Measurements from ENCODE around the gene TXNRD2. TPM values are rescaled to one million over a fixed set of nuclear protein-coding genes. Genes with fewer than 3 reads are reported as not detected.

The TXNRD2 gene
- total RNA-seq, 1 experiment from 2014 or later = 39.9 TPM

GRCh38 chr22:19960491-19961200 is 19.0 kb upstream of the TXNRD2 start:
- no peak overlapping the region for H3K27ac Mint-ChIP-seq (ENCODE audit: low read depth, unreplicated experiment)

GRCh38 chr22:19959587-19960490 is 18.2 kb upstream of the TXNRD2 start:
- no peaks in the 10 kb centered on the region for H3K27me3 Mint-ChIP-seq (ENCODE audit: insufficient read depth, unreplicated experiment)
- POLR2A ChIA-PET = interaction anchor here (0.6 to 0.7 kb wide), 2 partner anchors 9 to 158 kb away, joined by 3 read pairs; no protein-coding TSS in a partner anchor
- no peaks in the 10 kb centered on the region for H3K9me3 Mint-ChIP-seq (ENCODE audit: unreplicated experiment)
- DNase-seq (ENCODE audit: unreplicated experiment) = no peak
- H3K36me3 Mint-ChIP-seq (ENCODE audit: insufficient read depth, unreplicated experiment) = peaks cover 21% of the 10 kb centered on the region
- intact Hi-C loops (cut with micrococcal nuclease) = no loop called here
- H3K4me3 Mint-ChIP-seq (ENCODE audit: unreplicated experiment) = no peak overlapping the region
- BruUV-seq (replicated peaks) = no TSS peak
- TF ChIP-seq, protein P1, sequence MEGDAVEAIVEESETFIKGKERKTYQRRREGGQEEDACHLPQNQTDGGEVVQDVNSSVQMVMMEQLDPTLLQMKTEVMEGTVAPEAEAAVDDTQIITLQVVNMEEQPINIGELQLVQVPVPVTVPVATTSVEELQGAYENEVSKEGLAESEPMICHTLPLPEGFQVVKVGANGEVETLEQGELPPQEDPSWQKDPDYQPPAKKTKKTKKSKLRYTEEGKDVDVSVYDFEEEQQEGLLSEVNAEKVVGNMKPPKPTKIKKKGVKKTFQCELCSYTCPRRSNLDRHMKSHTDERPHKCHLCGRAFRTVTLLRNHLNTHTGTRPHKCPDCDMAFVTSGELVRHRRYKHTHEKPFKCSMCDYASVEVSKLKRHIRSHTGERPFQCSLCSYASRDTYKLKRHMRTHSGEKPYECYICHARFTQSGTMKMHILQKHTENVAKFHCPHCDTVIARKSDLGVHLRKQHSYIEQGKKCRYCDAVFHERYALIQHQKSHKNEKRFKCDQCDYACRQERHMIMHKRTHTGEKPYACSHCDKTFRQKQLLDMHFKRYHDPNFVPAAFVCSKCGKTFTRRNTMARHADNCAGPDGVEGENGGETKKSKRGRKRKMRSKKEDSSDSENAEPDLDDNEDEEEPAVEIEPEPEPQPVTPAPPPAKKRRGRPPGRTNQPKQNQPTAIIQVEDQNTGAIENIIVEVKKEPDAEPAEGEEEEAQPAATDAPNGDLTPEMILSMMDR (IDR thresholded peaks at IDR 0.05; ENCODE audit: unreplicated experiment) = no peak
- CTCF ChIA-PET = no interaction called here
- H3K4me1 Mint-ChIP-seq (ENCODE audit: insufficient read depth, unreplicated experiment) = peaks cover 5% of the 10 kb centered on the region
- no peak overlapping the region for H3K27ac Mint-ChIP-seq (ENCODE audit: low read depth, unreplicated experiment)

More at GRCh38 chr22:19960491-19961200, 19.0 kb upstream of the TXNRD2 start:
- intact Hi-C loops (cut with micrococcal nuclease) = no loop called here
- peaks cover 21% of the 10 kb centered on the region for H3K36me3 Mint-ChIP-seq (ENCODE audit: insufficient read depth, unreplicated experiment)
- ChIA-PET POLR2A (no interaction called here), CTCF (interaction anchor here (0.6 kb wide), 2 partner anchors 13 to 230 kb away, joined by 3 to 4 read pairs; no protein-coding TSS in a partner anchor)
- DNase-seq (ENCODE audit: unreplicated experiment) = no peak
- no peak overlapping the region for H3K4me3 Mint-ChIP-seq (ENCODE audit: unreplicated experiment)
- H3K4me1 Mint-ChIP-seq (ENCODE audit: insufficient read depth, unreplicated experiment) = peaks cover 5% of the 10 kb centered on the region
- no peaks in the 10 kb centered on the region for H3K9me3 Mint-ChIP-seq (ENCODE audit: unreplicated experiment)
- TF ChIP-seq, protein P1 (IDR thresholded peaks at IDR 0.05; ENCODE audit: unreplicated experiment) = no peak
- no TSS peak for BruUV-seq (replicated peaks)
- no peaks in the 10 kb centered on the region for H3K27me3 Mint-ChIP-seq (ENCODE audit: insufficient read depth, unreplicated experiment)

- Mint-ChIP-seq H3K4me3 (ENCODE audit: unreplicated experiment) (no peak overlapping the region), H3K27ac (ENCODE audit: low read depth, unreplicated experiment) (no peak overlapping the region), H3K4me1 (ENCODE audit: insufficient read depth, unreplicated experiment) (peaks cover 5% of the 10 kb centered on the region), H3K9me3 (ENCODE audit: unreplicated experiment) (no peaks in the 10 kb centered on the region), H3K27me3 (ENCODE audit: insufficient read depth, unreplicated experiment) (no peaks in the 10 kb centered on the region), H3K36me3 (ENCODE audit: insufficient read depth, unreplicated experiment) (peaks cover 24% of the 10 kb centered on the region)
- POLR2A ChIA-PET = interaction anchor here (0.6 to 0.7 kb wide), 2 partner anchors 10 to 159 kb away, joined by 3 read pairs; no protein-coding TSS in a partner anchor
- TF ChIP-seq, protein P1 (IDR thresholded peaks at IDR 0.05; ENCODE audit: unreplicated experiment) = no peak
- DNase-seq (ENCODE audit: unreplicated experiment) = no peak
- CTCF ChIA-PET = interaction anchor here (0.6 to 0.8 kb wide), 2 partner anchors 202 to 466 kb away, joined by 3 read pairs; no protein-coding TSS in a partner anchor
- no TSS peak for BruUV-seq (replicated peaks)
- intact Hi-C loops (cut with micrococcal nuclease) = no loop called here
Observed at GRCh38 chr22:19959043-19959586, 17.5 kb upstream of the TXNRD2 start.
